Measurements from ENCODE around the gene CBX1.

DNA sequence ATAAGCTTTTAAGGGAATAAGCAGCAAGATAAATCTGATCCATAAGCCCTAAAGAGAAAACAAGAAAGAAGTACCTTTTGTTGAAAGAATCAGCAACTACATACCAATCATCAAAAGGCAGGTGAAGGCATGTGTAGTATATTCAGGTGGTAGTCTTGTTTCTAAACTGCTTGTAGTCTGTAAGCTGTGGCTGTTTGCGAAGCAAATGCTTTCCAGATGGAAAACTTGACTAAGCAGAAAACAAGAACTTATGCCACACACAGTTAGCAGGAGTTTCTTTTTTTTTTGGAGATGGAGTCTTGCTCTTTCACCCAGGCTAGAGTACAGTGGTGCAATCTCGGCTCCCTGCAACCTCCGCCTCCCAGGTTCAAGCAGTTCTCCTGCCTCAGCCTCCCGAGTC is 5.7 kb downstream of the CBX1 start:
- TF ChIP-seq CTCF (IDR thresholded peaks at IDR 0.05): no peak
- TF ChIP-seq POLR2A (IDR thresholded peaks at IDR 0.05): no peak
